ENCODE data around the gene ASCL2. TPM values are rescaled to one million over a fixed set of nuclear protein-coding genes. Genes with fewer than 3 reads are reported as not detected.
A peak's percentile ranks its signal among the peaks of the same experiment; 100 is the strongest.

The ASCL2 gene
- total RNA-seq, 1 donor from 2014 or later: not detected

GRCh38 chr11:2273311-2273710 is 2.9 kb upstream of the ASCL2 start:
- H3K27me3 ChIP-seq: peaks cover 15% of the 10 kb centered on the region
- no peak overlapping the region for H3K4me3 ChIP-seq
- peak in 1 of 2 donors; percentile 42 for DNase-seq (ENCODE audit: low spot score in 2 of 2)
- no peaks in the 10 kb centered on the region for H3K9me3 ChIP-seq
- H3K27ac ChIP-seq: no peak overlapping the region
- no peak for TF ChIP-seq CTCF (IDR thresholded peaks at IDR 0.05)
- H3K36me3 ChIP-seq: no peaks in the 10 kb centered on the region
- intact Hi-C loops (cut with DNase I): no loop called here
- peaks cover 10 to 11% of the 10 kb centered on the region in 2 donors for H3K4me1 ChIP-seq

- intact Hi-C loops (cut with DNase I): no loop called here
- no peak for TF ChIP-seq CTCF (IDR thresholded peaks at IDR 0.05)
- H3K4me3 ChIP-seq: no peak overlapping the region
- H3K27ac ChIP-seq: no peak overlapping the region
- H3K27me3 ChIP-seq: peaks cover 15% of the 10 kb centered on the region
- DNase-seq (ENCODE audit: low spot score in 2 of 2): no peak
- no peaks in the 10 kb centered on the region for H3K36me3 ChIP-seq
- peaks cover 10 to 11% of the 10 kb centered on the region in 2 donors for H3K4me1 ChIP-seq
- H3K9me3 ChIP-seq: no peaks in the 10 kb centered on the region
Observed at GRCh38 chr11:2272946-2273280, 2.5 kb upstream of the ASCL2 start.

GRCh38 chr11:2272228-2272945 is 2.0 kb upstream of the ASCL2 start:
- intact Hi-C loops (cut with DNase I): no loop called here
- no peak overlapping the region for H3K27ac ChIP-seq
- no peak for TF ChIP-seq CTCF (IDR thresholded peaks at IDR 0.05)
- H3K4me3 ChIP-seq: no peak overlapping the region
- no peak for DNase-seq (ENCODE audit: low spot score in 2 of 2)
- peaks cover 15% of the 10 kb centered on the region for H3K27me3 ChIP-seq
- no peaks in the 10 kb centered on the region for H3K36me3 ChIP-seq
- peaks cover 10 to 11% of the 10 kb centered on the region in 2 donors for H3K4me1 ChIP-seq
- H3K9me3 ChIP-seq: no peaks in the 10 kb centered on the region

- Histone ChIP-seq H3K9me3 (no peaks in the 10 kb centered on the region), H3K4me1 (peaks cover 10 to 11% of the 10 kb centered on the region in 2 donors), H3K27me3 (peaks cover 15% of the 10 kb centered on the region), H3K27ac (no peak overlapping the region), H3K36me3 (no peaks in the 10 kb centered on the region), H3K4me3 (peak overlapping the region in 1 of 2 donors; percentile 59)
- peak in 1 of 2 donors; percentile 53 for DNase-seq (ENCODE audit: low spot score in 2 of 2)
- intact Hi-C loops (cut with DNase I): no loop called here
- no peak for TF ChIP-seq CTCF (IDR thresholded peaks at IDR 0.05)
Observed at GRCh38 chr11:2271327-2272227, 1.2 kb upstream of the ASCL2 start.

- H3K4me1 ChIP-seq: peaks cover 10 to 11% of the 10 kb centered on the region in 2 donors
- peak in 1 of 2 donors; percentile 64 for DNase-seq (ENCODE audit: low spot score in 2 of 2)
- H3K27me3 ChIP-seq: peaks cover 15% of the 10 kb centered on the region
- no peak for TF ChIP-seq CTCF (IDR thresholded peaks at IDR 0.05)
- no peak overlapping the region for H3K27ac ChIP-seq
- H3K9me3 ChIP-seq: no peaks in the 10 kb centered on the region
- intact Hi-C loops (cut with DNase I): no loop called here
- H3K4me3 ChIP-seq: peak overlapping the region in 1 of 2 donors; percentile 59
- no peaks in the 10 kb centered on the region for H3K36me3 ChIP-seq
Observed at GRCh38 chr11:2271077-2271326, 614 bp upstream of the ASCL2 start.

All from ascending aorta (tissue), 2 donors.